Stimulated activated CD8-positive, alpha-beta memory T cell treated with anti-CD3 and anti-CD28 coated beads, Interleukin-15, amount 100 ng/mL, for 48 hours (primary cell): ENCODE measurements around the gene GRK5.

Source experiments
- DNase-seq, 2 donors: peaks; one replicate each; pipeline ENCODE4 v3.0.0-alpha.2; 2020; ENCODE audit warnings: low read depth in 2 of 2

The GRK5 gene

DNA sequence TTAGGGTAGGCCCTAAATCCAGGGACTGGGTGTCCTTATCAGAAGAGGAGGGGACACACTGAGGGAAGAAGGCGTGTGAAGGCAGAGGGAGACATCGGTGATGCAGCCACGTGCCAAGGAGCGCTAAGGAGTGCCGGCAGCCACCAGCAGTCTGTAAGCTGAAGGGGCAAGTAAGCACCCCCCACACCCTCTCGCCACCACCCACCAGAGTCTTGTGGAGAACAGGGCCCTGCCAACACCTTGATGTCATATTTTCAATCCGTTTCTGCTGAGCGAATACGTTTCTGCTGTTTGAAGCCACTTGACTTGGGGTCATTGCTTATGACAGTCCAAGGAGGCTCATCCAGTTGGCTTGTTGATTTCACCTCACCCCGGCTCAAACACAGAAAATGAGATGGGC, 297.3 kb downstream of the GRK5 start:
- no peak for DNase-seq

DNA sequence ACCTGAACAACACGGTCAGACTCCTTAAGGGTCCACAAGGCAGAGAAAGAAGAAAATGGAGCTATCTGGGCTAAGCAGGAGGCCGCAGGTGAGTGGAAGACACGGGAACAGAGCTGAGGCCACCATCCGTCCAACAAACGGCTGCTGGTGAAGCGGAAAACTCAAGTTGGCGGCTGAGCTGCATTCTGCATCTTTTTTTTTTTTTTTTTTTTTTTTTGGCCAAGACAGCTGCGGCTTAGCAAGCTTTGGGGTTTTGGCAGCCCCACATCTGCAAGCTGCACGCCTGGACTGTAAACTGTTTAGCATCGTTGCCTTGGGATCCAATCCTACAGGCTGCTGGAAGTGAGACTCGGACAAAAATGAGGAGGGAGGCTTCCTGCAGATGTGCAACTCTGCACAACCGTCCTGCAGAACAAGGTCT, 297.8 kb downstream of the GRK5 start:
- no peak for DNase-seq
